Measurements from ENCODE around the gene POLR2J3.
"Not testable (repeated sequence)": the region's sequence is repeated elsewhere in the genome, so short reads cannot be mapped to it uniquely, and the experiment has no call there.

DNA sequence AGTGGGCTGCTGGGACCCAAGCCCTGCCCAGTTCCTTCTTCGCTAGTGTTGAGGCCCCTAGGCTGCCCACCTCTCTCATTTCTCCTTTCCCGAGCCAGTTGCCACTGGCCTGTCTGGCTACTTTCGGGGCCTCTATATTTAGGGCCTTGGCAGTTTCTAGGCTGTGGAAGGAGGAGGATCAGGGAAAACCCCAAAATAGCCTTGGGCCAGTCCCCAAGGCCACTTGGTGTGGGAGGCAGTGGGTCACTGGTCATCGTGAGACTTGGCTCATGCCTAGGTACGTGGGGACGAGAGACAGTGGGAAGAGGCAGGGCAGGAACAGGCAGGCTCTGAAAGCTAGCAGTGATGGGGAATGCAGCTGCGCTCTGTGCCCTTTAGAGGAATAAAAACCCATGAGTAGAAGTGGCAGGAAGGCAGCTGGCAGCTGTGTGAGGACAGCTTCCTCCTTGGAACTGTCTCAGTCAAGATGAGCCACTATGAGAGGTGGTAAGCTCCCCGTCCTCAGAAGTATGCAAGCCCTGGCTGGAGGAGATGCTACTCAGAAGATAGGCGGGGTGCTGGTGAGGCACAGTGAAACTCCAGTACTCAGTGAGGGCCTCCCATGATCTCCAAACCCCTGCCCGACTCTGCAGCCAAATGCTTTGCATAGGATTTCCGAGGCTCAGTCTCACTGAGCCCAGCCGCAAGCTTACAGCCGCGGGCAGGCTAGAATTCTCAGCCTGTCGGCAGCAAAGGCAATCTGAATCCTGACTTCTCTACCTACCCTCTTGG is 41.4 kb upstream of the POLR2J3 start:
- TF ChIP-seq, protein P1, sequence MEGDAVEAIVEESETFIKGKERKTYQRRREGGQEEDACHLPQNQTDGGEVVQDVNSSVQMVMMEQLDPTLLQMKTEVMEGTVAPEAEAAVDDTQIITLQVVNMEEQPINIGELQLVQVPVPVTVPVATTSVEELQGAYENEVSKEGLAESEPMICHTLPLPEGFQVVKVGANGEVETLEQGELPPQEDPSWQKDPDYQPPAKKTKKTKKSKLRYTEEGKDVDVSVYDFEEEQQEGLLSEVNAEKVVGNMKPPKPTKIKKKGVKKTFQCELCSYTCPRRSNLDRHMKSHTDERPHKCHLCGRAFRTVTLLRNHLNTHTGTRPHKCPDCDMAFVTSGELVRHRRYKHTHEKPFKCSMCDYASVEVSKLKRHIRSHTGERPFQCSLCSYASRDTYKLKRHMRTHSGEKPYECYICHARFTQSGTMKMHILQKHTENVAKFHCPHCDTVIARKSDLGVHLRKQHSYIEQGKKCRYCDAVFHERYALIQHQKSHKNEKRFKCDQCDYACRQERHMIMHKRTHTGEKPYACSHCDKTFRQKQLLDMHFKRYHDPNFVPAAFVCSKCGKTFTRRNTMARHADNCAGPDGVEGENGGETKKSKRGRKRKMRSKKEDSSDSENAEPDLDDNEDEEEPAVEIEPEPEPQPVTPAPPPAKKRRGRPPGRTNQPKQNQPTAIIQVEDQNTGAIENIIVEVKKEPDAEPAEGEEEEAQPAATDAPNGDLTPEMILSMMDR (conservative IDR thresholded peaks at IDR 0.05): not testable (repeated sequence)
- not testable (repeated sequence) for TF ChIP-seq ZFX (IDR thresholded peaks at IDR 0.05)

Data from C4-2B (cell line).